ENCODE results near the gene GALR3.

The GALR3 gene

GRCh38 chr22:37817705-37818408 is 5.3 kb upstream of the GALR3 start (continued):
- TF ChIP-seq ZFP41 (tag by site-specific recombination; IDR thresholded peaks at IDR 0.05; ENCODE audit: borderline replicate concordance) (no peak), OVOL3 (tag by site-specific recombination; IDR thresholded peaks at IDR 0.05) (no peak), ZEB2 (tag by site-specific recombination; IDR thresholded peaks at IDR 0.05) (0 out of 2 replicates have a peak, but pooled peaks have one; percentile 34), ZNF266 (tag by site-specific recombination; IDR thresholded peaks at IDR 0.05; ENCODE audit: low read depth) (no peak), ZNF501 (tag by site-specific recombination; IDR thresholded peaks at IDR 0.05) (no peak), CTCF (tag by site-specific recombination; IDR thresholded peaks at IDR 0.05) (peak; percentile 98), ZNF311 (tag by site-specific recombination; IDR thresholded peaks at IDR 0.05; ENCODE audit: borderline replicate concordance) (no peak), ZSCAN5A (tag by site-specific recombination; IDR thresholded peaks at IDR 0.05) (no peak; the same call in 1 of the 2 replicates), KLF10 (tag by site-specific recombination; IDR thresholded peaks at IDR 0.05) (no peak), ZNF404 (tag by site-specific recombination; IDR thresholded peaks at IDR 0.05) (no peak), ZNF274 (IDR thresholded peaks at IDR 0.05; ENCODE audit: low read length) (no peak), ZNF274 (tag by site-specific recombination; IDR thresholded peaks at IDR 0.05; ENCODE audit: borderline replicate concordance) (no peak), KLF1 (tag by site-specific recombination; IDR thresholded peaks at IDR 0.05) (0 out of 2 replicates have a peak, but pooled peaks have one; percentile 40), ZBTB21 (tag by site-specific recombination; IDR thresholded peaks at IDR 0.05) (peak; percentile 64), ZNF248 (tag by site-specific recombination; IDR thresholded peaks at IDR 0.05) (no peak), ZNF354C (tag by site-specific recombination; IDR thresholded peaks at IDR 0.05; ENCODE audit: borderline replicate concordance, low read depth) (no peak), ZNF292 (tag by site-specific recombination; IDR thresholded peaks at IDR 0.05; ENCODE audit: borderline replicate concordance, low read depth) (no peak), ZNF629 (tag by site-specific recombination; IDR thresholded peaks at IDR 0.05) (peak; percentile 83), ZNF2 (tag by site-specific recombination; IDR thresholded peaks at IDR 0.05) (peak; percentile 91), ZBTB44 (tag by site-specific recombination; IDR thresholded peaks at IDR 0.05) (no peak), ZNF777 (tag by site-specific recombination; IDR thresholded peaks at IDR 0.05; ENCODE audit: borderline replicate concordance) (no peak), ZNF704 (tag by site-specific recombination; IDR thresholded peaks at IDR 0.05) (no peak), ZNF184 (tag by site-specific recombination; IDR thresholded peaks at IDR 0.05) (no peak), SETDB1 (IDR thresholded peaks at IDR 0.05; ENCODE audit: insufficient read length, low read length) (no peak), KLF8 (tag by site-specific recombination; IDR thresholded peaks at IDR 0.05) (peak; percentile 60; the same call in 1 of the 2 replicates), ZNF610 (tag by site-specific recombination; IDR thresholded peaks at IDR 0.05; ENCODE audit: borderline replicate concordance) (no peak), MZF1 (tag by site-specific recombination; IDR thresholded peaks at IDR 0.05; ENCODE audit: borderline replicate concordance) (no peak), GLIS1 (tag by site-specific recombination; IDR thresholded peaks at IDR 0.05) (peak; percentile 40; the same call in 1 of the 2 replicates), ZNF626 (tag by site-specific recombination; IDR thresholded peaks at IDR 0.05) (no peak)

All from HEK293 (cell line).